Measurements from ENCODE around the gene TBC1D22A.

Gene TBC1D22A

DNA sequence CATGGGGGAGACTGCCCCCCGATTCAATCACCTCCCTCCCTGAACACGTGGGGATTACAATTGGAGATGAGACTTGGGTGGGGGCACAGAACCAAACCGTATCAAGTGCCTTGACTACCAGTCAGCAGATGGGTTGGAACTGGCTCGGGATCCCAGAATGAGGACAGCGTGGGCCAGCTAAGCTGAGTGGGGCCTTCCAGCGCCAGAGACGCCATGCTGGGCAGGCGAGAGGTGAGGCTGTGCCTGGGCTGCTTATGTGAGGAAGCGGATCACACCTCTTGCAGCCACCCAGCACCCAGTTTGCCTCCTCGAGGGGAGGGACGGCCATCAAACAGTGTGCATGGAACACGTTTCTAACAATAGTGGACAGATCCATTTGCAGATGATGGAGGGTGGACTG lies 195.1 kb downstream of the TBC1D22A start:
- no peak for TF ChIP-seq CTCF (IDR thresholded peaks at IDR 0.05; ENCODE audit: control insufficient read depth, extremely low read depth, insufficient read depth)
- no peak overlapping the region for H3K4me3 ChIP-seq (ENCODE audit: low read depth, low read length)
- no peak for DNase-seq (ENCODE audit: low read depth)

DNA sequence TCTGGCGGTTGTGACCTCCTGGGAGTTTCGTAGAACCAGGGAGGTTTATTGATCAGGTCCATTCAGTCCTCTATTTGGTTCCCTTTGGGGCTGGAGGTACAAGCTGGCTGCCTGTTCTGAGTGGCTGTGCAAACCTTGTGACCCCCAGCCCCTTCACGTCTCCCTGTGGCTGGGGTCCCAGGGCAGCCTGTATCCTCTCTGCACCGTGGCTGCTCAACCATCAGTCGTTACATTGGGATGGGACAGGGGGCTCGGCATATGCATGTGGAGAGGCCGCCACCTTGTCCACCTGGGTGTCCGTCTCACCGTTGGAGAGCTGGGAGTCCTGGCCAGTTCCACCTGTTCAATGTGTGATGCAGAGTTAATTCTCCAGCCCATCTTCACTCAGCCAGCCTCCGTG lies 195.7 kb downstream of the TBC1D22A start:
- TF ChIP-seq CTCF (IDR thresholded peaks at IDR 0.05; ENCODE audit: control insufficient read depth, extremely low read depth, insufficient read depth): no peak
- no peak overlapping the region for H3K4me3 ChIP-seq (ENCODE audit: low read depth, low read length)
- DNase-seq (ENCODE audit: low read depth): no peak

GRCh38 chr22:46958658-46959057 lies 196.2 kb downstream of the TBC1D22A start:
- DNase-seq (ENCODE audit: low read depth): no peak
- no peak for TF ChIP-seq CTCF (IDR thresholded peaks at IDR 0.05; ENCODE audit: control insufficient read depth, extremely low read depth, insufficient read depth)
- no peak overlapping the region for H3K4me3 ChIP-seq (ENCODE audit: low read depth, low read length)

GRCh38 chr22:46959369-46959768 lies 196.9 kb downstream of the TBC1D22A start:
- no peak overlapping the region for H3K4me3 ChIP-seq (ENCODE audit: low read depth, low read length)
- TF ChIP-seq CTCF (IDR thresholded peaks at IDR 0.05; ENCODE audit: control insufficient read depth, extremely low read depth, insufficient read depth): no peak
- no peak for DNase-seq (ENCODE audit: low read depth)

GRCh38 chr22:46961591-46962295 lies 199.3 kb downstream of the TBC1D22A start:
- TF ChIP-seq CTCF (IDR thresholded peaks at IDR 0.05; ENCODE audit: control insufficient read depth, extremely low read depth, insufficient read depth): no peak
- no peak overlapping the region for H3K4me3 ChIP-seq (ENCODE audit: low read depth, low read length)
- DNase-seq (ENCODE audit: low read depth): no peak

GRCh38 chr22:46962406-46962805 lies 200.0 kb downstream of the TBC1D22A start:
- no peak overlapping the region for H3K4me3 ChIP-seq (ENCODE audit: low read depth, low read length)
- TF ChIP-seq CTCF (IDR thresholded peaks at IDR 0.05; ENCODE audit: control insufficient read depth, extremely low read depth, insufficient read depth): no peak

More at GRCh38 chr22:46962406-46962805, 200.0 kb downstream of the TBC1D22A start:
- no peak for DNase-seq (ENCODE audit: low read depth)
